Hypothalamus (tissue), 51 donors: ENCODE results near the gene SLC39A11.

Source experiments
- DNase-seq, 51 donors: peaks; one replicate each; lab custom pipeline; 2025; lab: John Stamatoyannopoulos, UW

The SLC39A11 gene

GRCh38 chr17:72707881-72708280, 384.6 kb downstream of the SLC39A11 start:
- no peak for DNase-seq

DNA sequence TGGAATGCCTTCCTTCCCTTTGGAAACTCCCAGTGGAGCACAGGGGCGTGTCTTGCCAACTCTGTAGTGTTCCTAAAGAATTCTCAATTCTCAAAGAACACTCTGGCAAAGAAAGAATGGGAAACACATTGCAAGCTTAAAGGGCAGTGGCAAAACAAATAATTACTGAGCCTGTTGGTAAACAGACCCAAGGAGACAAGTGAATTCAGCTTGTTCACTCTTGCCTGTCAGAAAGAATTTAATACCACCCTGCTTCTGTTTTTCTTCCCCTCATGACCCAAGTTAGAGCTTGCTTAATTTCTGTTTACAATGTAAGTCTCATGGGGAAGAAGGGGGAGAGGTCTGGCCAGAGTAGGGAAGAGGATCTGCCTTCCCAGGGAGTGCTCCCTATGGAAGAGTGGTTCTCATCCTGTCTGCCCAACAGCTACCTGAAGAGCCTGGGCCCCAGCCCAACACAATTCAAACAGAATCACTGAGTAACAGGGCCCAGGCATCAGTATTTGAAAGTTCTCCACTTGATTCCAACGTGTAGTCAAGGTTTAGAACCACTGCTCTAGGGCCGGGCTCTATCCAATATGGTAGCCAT, 386.0 kb downstream of the SLC39A11 start:
- DNase-seq: no peak

DNA sequence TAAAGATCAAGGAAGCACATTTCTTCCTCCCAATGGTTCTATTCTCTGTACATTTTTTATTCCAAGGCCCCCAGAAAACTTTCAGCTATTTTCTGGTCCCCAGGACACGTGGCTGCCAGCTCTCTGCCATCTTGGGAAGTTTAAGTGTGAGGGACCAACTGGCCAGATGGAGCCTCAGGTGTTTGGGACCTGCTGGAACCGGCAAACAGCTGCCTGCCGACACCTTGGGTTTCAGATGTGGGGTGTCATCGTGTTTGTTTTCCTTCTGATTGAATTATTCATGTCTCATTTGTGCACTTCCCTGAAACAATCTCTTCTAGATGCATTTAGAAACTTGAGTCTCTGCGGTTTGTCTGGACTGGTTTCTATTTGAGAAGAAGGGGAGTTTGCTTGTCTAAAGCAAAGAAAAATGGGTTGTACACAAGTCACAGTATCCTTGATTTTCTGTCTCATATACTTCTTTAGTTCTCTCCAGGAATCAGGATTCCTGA, 386.5 kb downstream of the SLC39A11 start:
- no peak for DNase-seq

DNA sequence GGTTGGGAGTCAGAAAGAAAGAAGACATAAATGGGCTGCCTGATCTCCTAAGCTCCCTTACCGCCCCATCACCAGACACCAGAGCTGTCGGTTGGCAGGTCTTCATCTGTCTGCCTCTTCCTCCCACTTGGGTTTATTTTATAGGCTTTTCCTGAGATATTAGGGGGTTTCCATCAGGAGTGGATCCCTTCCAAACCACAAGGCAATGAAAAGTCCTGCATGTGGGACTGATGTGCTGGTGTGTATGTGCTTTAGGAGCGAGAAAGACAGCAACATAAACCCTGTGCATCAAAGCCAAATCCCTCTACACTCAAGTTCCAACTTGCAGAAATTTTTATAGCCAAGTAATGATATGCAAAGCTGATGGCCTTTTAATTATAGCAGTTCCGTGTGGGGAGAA, 389.5 kb downstream of the SLC39A11 start:
- DNase-seq: no peak

GRCh38 chr17:72702136-72702735, 390.3 kb downstream of the SLC39A11 start:
- no peak for DNase-seq

- no peak for DNase-seq
Measured at GRCh38 chr17:72700226-72700625, 392.3 kb downstream of the SLC39A11 start.

- peak in 37 of 51 donors; percentile 8 to 82 (median 48) for DNase-seq
Measured at GRCh38 chr17:72699545-72699944, 392.9 kb downstream of the SLC39A11 start.

DNA sequence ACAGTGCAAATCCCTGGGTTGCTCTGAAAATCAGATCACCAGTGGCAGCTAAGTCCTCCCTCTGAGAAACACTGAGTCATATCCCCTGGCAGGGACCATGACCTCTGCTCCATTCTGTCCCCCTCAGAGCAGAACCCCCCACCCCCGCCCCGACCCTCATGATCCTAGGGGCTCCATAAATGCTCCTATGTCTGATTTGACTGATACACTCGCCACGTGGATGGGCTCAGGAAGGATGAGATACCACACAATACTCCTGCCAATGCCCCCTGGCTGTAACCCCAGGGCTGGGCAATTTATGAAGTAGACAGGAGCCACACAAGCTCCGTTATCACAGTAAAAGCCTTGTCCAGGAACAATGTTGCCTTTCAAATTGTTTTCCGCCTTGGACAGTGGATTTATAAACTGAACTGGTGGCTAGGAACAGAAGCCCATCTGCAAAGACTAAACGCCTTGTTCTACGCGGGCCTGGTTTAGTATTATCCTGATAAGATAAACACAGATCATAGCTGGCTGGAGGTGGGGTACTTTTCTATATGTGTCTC, 394.8 kb downstream of the SLC39A11 start:
- DNase-seq: peak in 26 of 51 donors; percentile 3 to 84 (median 30)

- DNase-seq: no peak
Measured at GRCh38 chr17:72696721-72697120, 395.8 kb downstream of the SLC39A11 start.

- no peak for DNase-seq
Measured at GRCh38 chr17:72696156-72696555, 396.3 kb downstream of the SLC39A11 start.

DNA sequence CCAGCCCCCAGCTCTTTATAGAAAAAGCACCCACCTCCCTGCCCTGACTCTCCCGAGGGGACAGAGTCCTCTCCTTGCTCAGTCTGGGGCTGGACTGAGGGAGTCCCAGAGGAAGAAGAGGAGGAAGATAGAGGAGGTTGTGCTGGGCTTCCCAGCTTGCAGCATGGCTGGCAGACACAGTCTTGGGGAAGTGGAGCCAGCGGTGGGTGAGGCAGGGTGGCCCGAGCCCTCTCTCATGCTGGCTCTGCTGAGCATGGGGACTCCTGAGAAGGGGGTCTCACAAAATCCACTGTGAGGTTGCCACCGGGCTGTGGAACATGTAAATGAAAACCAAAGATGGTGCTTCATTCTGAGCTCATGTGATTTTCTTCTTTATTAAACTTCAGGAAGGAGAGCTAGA, 398.5 kb downstream of the SLC39A11 start:
- no peak for DNase-seq

- DNase-seq: no peak
Measured at GRCh38 chr17:72693151-72693878, 399.2 kb downstream of the SLC39A11 start.

DNA sequence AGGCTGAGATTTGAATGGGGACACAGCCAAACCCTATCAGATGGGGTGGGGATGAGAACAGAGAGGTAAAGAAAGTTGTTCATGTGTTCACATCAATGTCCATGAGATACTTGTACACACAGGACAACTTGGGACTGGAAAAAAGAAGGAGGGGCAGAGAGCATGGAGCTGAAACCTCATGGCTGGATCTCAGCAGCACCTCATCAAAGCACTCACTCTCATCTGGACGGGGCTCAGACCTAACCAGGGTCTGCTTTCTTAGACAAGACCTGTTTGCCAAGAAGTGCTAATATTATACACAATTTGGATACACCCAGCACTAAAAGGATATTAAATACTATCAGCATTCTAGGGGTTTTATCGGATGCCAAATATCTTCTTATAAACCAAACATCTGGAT, 399.8 kb downstream of the SLC39A11 start:
- DNase-seq: no peak

DNA sequence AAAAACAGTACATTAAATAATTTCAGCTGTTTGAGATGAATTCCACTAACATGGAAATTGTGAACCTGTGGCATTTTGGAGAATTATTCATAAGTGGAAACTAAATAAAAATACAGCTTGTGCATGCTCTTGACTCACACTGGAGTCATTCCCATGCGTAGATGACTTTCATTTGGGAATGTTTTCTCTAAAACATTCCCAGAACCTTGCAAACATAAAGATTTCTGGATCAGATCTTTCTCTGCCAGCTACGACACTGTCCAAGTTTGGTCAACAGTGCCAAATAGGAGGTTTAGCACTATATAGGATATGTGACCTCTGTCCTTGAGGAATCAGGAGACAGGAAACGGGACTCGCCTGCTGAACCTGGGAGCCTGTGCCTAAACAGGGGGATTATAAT, 400.9 kb downstream of the SLC39A11 start:
- DNase-seq: no peak

DNA sequence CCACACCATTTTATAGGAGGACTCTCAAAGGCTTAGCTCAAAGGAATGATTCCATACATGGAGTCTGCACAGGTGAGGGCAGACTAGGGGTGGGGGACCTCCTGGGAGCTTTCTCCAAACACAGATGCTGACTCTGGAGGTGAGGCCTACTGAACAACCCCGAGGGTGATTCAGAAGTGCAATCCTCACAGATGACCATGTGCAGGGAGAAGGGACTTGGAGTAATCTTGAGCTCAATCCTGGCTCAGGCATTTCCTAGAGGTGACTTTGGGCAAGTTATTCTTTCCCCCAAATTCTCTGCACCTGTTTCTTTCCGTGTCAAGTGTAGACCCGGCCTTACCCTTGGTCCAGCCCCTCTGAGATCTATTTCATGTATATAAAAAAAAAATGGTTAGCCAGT, 401.5 kb downstream of the SLC39A11 start:
- no peak for DNase-seq

DNA sequence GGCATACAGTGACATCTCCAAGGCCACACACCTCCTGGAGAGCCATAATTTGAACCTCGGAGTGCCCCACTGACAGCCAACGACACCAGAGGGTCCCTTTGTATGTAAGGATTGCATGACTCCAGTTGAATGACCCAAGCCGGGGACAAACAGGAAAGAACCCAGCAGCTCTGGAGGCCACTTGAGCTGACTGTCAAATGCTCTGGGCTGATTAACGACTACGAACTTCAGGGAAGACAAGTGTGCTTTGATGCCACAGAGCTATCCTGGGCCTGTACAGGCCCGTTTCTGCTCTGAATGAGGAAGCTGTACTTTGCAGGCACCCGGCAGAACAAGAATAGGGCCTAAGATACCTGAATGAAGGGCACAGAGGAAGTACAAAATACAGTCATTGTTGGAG, 404.6 kb downstream of the SLC39A11 start:
- DNase-seq: no peak

- DNase-seq: no peak
Measured at GRCh38 chr17:72684405-72685020, 408.0 kb downstream of the SLC39A11 start.

DNA sequence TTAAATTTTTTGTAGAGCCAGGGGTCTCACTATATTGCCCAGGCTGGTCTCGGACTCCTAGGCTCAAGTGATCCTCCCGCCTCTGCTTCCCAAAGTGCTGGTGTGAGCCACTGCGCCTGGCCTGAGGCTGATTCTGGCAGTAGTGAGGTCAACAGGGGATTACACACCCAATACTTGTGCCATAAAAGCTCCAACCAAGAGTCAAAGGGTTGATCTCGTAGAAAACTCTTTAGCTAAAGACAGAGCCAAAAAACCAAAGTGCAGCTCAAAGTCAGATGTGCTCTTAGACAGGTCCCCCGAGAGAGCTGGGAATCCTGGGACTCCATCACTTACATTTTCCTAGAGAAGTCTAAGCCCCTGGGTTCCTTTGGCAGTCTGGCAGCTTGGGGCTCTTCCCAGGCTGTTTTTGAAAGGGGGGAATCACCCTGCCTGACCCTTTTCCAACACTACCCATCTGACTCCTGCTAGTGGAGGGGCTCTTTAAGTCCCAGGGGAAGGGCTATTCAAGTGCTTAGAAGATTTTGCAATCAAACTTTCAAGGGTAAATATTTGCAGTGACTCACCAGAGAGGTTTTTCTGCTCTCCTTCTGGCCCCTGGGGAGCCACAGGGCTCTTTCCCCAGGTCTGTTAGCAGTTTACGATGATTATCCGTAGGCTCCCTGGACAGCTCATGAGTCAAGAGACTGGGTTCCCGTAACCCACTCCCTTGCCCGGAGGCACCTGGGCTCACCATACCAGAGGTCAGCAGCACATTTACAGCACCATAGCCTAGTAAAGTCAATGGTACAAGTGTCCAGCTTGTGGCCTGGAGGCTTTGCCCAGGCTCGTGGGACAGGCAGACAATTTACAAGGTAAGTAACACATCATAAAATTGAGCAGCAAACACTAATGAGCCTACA, 408.7 kb downstream of the SLC39A11 start:
- peak in 5 of 51 donors; percentile 4 to 63 (median 19) for DNase-seq

DNA sequence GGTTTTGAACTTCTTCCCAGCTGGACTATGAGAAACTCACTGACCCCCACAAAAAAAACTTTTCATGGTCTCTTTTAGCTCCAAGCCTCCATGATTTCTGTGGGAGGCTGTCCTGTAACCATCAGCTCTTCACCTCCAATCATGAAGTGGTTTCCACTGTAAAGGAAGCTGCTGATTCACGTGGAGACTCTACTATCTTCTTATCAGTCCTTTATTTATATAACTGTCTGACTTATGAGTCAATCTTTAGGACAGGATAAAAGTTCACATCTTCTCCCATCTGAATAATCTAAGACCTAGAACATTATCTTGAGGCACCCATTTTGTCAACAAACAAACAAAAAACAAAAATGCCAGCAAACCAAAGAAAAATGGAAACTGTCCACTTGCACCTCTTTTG, 409.9 kb downstream of the SLC39A11 start:
- DNase-seq: no peak

DNA sequence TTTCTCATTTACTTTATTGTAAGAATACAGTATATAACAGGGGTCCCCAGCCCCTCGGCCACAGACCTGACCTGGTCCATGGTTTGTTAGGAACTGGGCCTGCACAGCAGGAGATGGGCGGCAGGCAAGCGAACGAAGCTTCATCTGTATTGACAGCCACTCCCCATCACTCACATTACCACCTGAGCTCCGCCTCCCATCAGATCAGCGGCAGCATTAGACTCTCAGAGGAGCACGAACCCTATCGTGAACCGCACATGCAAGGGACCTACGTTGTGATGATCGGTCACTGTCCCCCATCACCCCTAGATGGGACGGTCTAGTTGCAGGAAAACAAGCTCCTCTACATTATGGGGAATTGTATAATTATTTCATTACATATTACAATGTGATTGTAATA, 410.6 kb downstream of the SLC39A11 start:
- DNase-seq: no peak
